Gastrocnemius medialis (tissue), 4 donors: Measurements from ENCODE around the gene PML. TPM values are rescaled to one million over a fixed set of nuclear protein-coding genes. Genes with fewer than 3 reads are reported as not detected.

Source experiments
- ATAC-seq, 2 donors: fragments of 150-250 bp; one replicate each; pipeline ENCODE4 v1.9.1; 2016
- DNase-seq, 2 donors: peaks; one replicate each; pipeline ENCODE4 v3.0.0-alpha.2; 2019
- H3K27ac ChIP-seq, 4 donors: fragments of 200-600 bp; sonication (generic); 1 replicate in 1 of 4; 2 replicates in 3 of 4; pipeline ENCODE4 v1.5.1; 2016 to 2018; ENCODE audit warnings: mild to moderate bottlenecking in 2 of 4, moderate library complexity in 1 of 4
- H3K27me3 ChIP-seq, 3 donors: fragments of 200-600 bp; sonication (generic) in 2 of 3; 1 replicate in 1 of 3; 2 replicates in 2 of 3; pipeline versions ENCODE4 v1.5.1 to v1.6.0; 2016 to 2019; ENCODE audit warnings: mild to moderate bottlenecking in 1 of 3, moderate library complexity in 1 of 3
- H3K36me3 ChIP-seq, 2 donors: fragments of 200-600 bp; sonication (generic) in 1 of 2; one replicate each; pipeline ENCODE4 v1.5.1; 2017 to 2018
- H3K4me1 ChIP-seq, 2 donors: fragments of 200-600 bp; sonication (generic) in 1 of 2; one replicate each; pipeline ENCODE4 v1.5.1; 2016 to 2017; ENCODE audit warnings: mild to moderate bottlenecking in 2 of 2
- H3K4me3 ChIP-seq, 4 donors: fragments of 200-600 bp; sonication (generic) in 3 of 4; 1 replicate in 1 of 4; 2 replicates in 3 of 4; pipeline ENCODE4 v1.5.1; 2016 to 2019; ENCODE audit warnings: mild to moderate bottlenecking in 2 of 4
- H3K9me3 ChIP-seq, 3 donors: fragments of 200-600 bp; sonication (generic) in 2 of 3; 1 replicate in 1 of 3; 2 replicates in 2 of 3; pipeline ENCODE4 v1.5.1; 2016 to 2019
- CTCF ChIP-seq, 5 experiments: fragments of 450-650 bp in 3 of 5; fragments of 200-600 bp in 2 of 5; sonication (generic) in 2 of 5; IDR thresholded peaks in 4 of 5; conservative IDR thresholded peaks in 1 of 5; 1 replicate in 4 of 5; 2 replicates in 1 of 5; pipeline ENCODE4 v1.5.1; 2016 to 2019; ENCODE audit warnings: antibody characterized with exemption in 5 of 5, mild to moderate bottlenecking in 3 of 5, moderate library complexity in 3 of 5
- POLR2A ChIP-seq, 2 donors: fragments of 450-650 bp; IDR thresholded peaks; one replicate each; pipeline ENCODE4 v1.6.1; 2017; ENCODE audit warnings: antibody characterized with exemption in 2 of 2, mild to moderate bottlenecking in 2 of 2, moderate library complexity in 2 of 2
- in situ Hi-C, 4 donors: fragments of 200-750 bp; cut with MboI; loops; one replicate each; pipeline versions ENCODE4 v1.15.0 to v1.8.0; 2017; ENCODE audit warnings: low sequenced_read_pairs in 4 of 4
- intact Hi-C: fragments of 100-400 bp; cut with DNase I; formaldehyde crosslinking; loops from one replicate; pipeline ENCODE4 v1.15.1; 2023; ENCODE audit warnings: low total_unique reads
- total RNA-seq, 4 donors: library from RNA; depleted of rRNA; stranded (reverse); fragments of >200 nt; gene quantifications; one replicate each; pipeline versions ENCODE4 v1.1.0 to v1.2.3, GENCODE V29; 2016

The PML gene
- total RNA-seq, 4 donors from 2014 or later = 17.3 to 42.1 (median 21.2) TPM

- Histone ChIP-seq H3K4me3 (no peak overlapping the region), H3K9me3 (no peaks in the 10 kb centered on the region), H3K4me1 (peaks cover 10 to 15% of the 10 kb centered on the region in 2 donors), H3K27me3 (no peaks in the 10 kb centered on the region), H3K27ac (no peak overlapping the region), H3K36me3 (peaks cover 0 to 3% of the 10 kb centered on the region in 2 donors)
- no peak for DNase-seq
- intact Hi-C loops (no loop called here), in situ Hi-C loops (no loop called here)
- ATAC-seq = no peak
- TF ChIP-seq POLR2A (IDR thresholded peaks at IDR 0.05) (no peak), CTCF (IDR thresholded peaks at IDR 0.05 in 4 of 5, conservative IDR thresholded peaks at IDR 0.05 in 1 of 5) (no peak)
Observed at GRCh38 chr15:73947651-73948050, 46.9 kb upstream of the PML start.

GRCh38 chr15:73948396-73948795, 46.1 kb upstream of the PML start:
- peaks cover 10 to 15% of the 10 kb centered on the region in 2 donors for H3K4me1 ChIP-seq
- peaks cover 0 to 3% of the 10 kb centered on the region in 2 donors for H3K36me3 ChIP-seq
- in situ Hi-C loops = no loop called here
- no peak overlapping the region for H3K4me3 ChIP-seq
- H3K9me3 ChIP-seq = no peaks in the 10 kb centered on the region
- no peaks in the 10 kb centered on the region for H3K27me3 ChIP-seq
- DNase-seq (no peak), ATAC-seq (no peak)
- intact Hi-C loops = no loop called here
- no peak overlapping the region for H3K27ac ChIP-seq
- TF ChIP-seq POLR2A (IDR thresholded peaks at IDR 0.05) (no peak), CTCF (IDR thresholded peaks at IDR 0.05 in 4 of 5, conservative IDR thresholded peaks at IDR 0.05 in 1 of 5) (no peak)

GRCh38 chr15:73948982-73949381, 45.5 kb upstream of the PML start:
- H3K36me3 ChIP-seq = peaks cover 0 to 3% of the 10 kb centered on the region in 2 donors
- ATAC-seq (no peak), DNase-seq (no peak)
- H3K27me3 ChIP-seq = no peaks in the 10 kb centered on the region
- H3K4me3 ChIP-seq = no peak overlapping the region
- TF ChIP-seq CTCF (IDR thresholded peaks at IDR 0.05 in 4 of 5, conservative IDR thresholded peaks at IDR 0.05 in 1 of 5) (no peak), POLR2A (IDR thresholded peaks at IDR 0.05) (no peak)
- H3K9me3 ChIP-seq = no peaks in the 10 kb centered on the region
- H3K4me1 ChIP-seq = peaks cover 10 to 15% of the 10 kb centered on the region in 2 donors
- intact Hi-C loops (no loop called here), in situ Hi-C loops (no loop called here)
- no peak overlapping the region for H3K27ac ChIP-seq

- no peaks in the 10 kb centered on the region for H3K27me3 ChIP-seq
- ATAC-seq (no peak), DNase-seq (no peak)
- peaks cover 10 to 15% of the 10 kb centered on the region in 2 donors for H3K4me1 ChIP-seq
- peaks cover 0 to 3% of the 10 kb centered on the region in 2 donors for H3K36me3 ChIP-seq
- no peak overlapping the region for H3K27ac ChIP-seq
- in situ Hi-C loops (no loop called here), intact Hi-C loops (no loop called here)
- no peak for TF ChIP-seq CTCF (IDR thresholded peaks at IDR 0.05 in 4 of 5, conservative IDR thresholded peaks at IDR 0.05 in 1 of 5)
- no peak for TF ChIP-seq POLR2A (IDR thresholded peaks at IDR 0.05)
- H3K9me3 ChIP-seq = no peaks in the 10 kb centered on the region
- no peak overlapping the region for H3K4me3 ChIP-seq
Observed at GRCh38 chr15:73949496-73949895, 45.0 kb upstream of the PML start.

- TF ChIP-seq CTCF (IDR thresholded peaks at IDR 0.05 in 4 of 5, conservative IDR thresholded peaks at IDR 0.05 in 1 of 5) (no peak), POLR2A (IDR thresholded peaks at IDR 0.05) (no peak)
- intact Hi-C loops = no loop called here
- no peak for DNase-seq
- Histone ChIP-seq H3K4me3 (no peak overlapping the region), H3K27ac (peak overlapping the region; percentile 79 to 86 (median 86)), H3K27me3 (no peaks in the 10 kb centered on the region), H3K4me1 (peaks cover 10 to 15% of the 10 kb centered on the region in 2 donors), H3K9me3 (no peaks in the 10 kb centered on the region), H3K36me3 (peaks cover 0 to 3% of the 10 kb centered on the region in 2 donors)
- in situ Hi-C loops = loop anchor here in 1 of 4 donors (25.0 kb wide), 1 partner anchor 362 kb away; no protein-coding TSS in a partner anchor
- no peak for ATAC-seq
Observed at GRCh38 chr15:73950479-73950830, 44.1 kb upstream of the PML start.
